Ovary (tissue), 9 donors: ENCODE results near the gene PLS1. TPM values are rescaled to one million over a fixed set of nuclear protein-coding genes. Genes with fewer than 3 reads are reported as not detected.

Experiments used
- DNase-seq, 5 donors: peaks; one replicate each; pipeline ENCODE4 v3.0.0-alpha.2; 2019 to 2020
- H3K27ac ChIP-seq, 2 donors: fragments of 200-600 bp; one replicate each; pipeline versions ENCODE4 v1.5.1 to v1.8.0; 2019 to 2022
- H3K27me3 ChIP-seq: fragments of 200-600 bp; one replicate; pipeline ENCODE4 v1.8.0; 2022
- H3K36me3 ChIP-seq: fragments of 200-600 bp; sonication (generic); one replicate; pipeline ENCODE4 v1.5.1; 2019
- H3K4me1 ChIP-seq: one replicate; pipeline ENCODE4 v1.8.1; 2013; ENCODE audit warnings: mild to moderate bottlenecking, moderate library complexity; ENCODE audit not compliant: insufficient read depth
- H3K4me3 ChIP-seq: fragments of 200-600 bp; sonication (generic); one replicate; pipeline ENCODE4 v1.5.1; 2017
- H3K9me3 ChIP-seq, 2 donors: fragments of 200-600 bp in 1 of 2; sonication (generic) in 1 of 2; one replicate each; pipeline versions ENCODE4 v1.5.1 to v1.8.1; 2013 to 2019; ENCODE audit warnings: mild to moderate bottlenecking in 1 of 2, moderate library complexity in 1 of 2
- EP300 ChIP-seq: sonication (generic); formaldehyde crosslinking; IDR thresholded peaks from one replicate; pipeline ENCODE4 v1.6.1; 2017; ENCODE audit warnings: antibody characterized with exemption
- POLR2A ChIP-seq: fragments of 450-650 bp; IDR thresholded peaks from one replicate; pipeline ENCODE4 v1.6.1; 2017; ENCODE audit warnings: antibody characterized with exemption, mild to moderate bottlenecking, moderate library complexity
- WGBS, 3 donors: extraction: QIAGEN DNeasy Blood & Tissue Kit in 1 of 3; methylation state at CpG; one replicate each; pipeline versions ENCODE4 v1.1.5 to v1.1.7; 2013 to 2017; 5-methylcytosine and 5-hydroxymethylcytosine counted together
- intact Hi-C, 4 donors: fragments of 100-400 bp; cut with DNase I; formaldehyde crosslinking; loops; one replicate each; pipeline versions ENCODE4 v1.11.0 to v1.15.1; 2022 to 2023
- polyA plus RNA-seq, 2 donors: library from polyadenylated mRNA; stranded (reverse); fragments of 200-250 nt in 1 of 2; fragments of 350-450 nt in 1 of 2; fragmentation: Illumina TruSeq in 1 of 2; extraction: RNeasy Lipid Tissue Mini Kit (QIAGEN cat#74804) in 1 of 2; gene quantifications; one replicate each; pipeline ENCODE4 v1.2.3, GENCODE V29; 2013 to 2014
- total RNA-seq, 7 donors: library from RNA; depleted of rRNA in 2 of 7; stranded (reverse); fragments of >200 nt in 2 of 7; fragmentation: NEBNext Ultra II Directional in 3 of 7; extraction: Animal tissue kit (Norgen Biotek cat#: 25700) in 3 of 7; gene quantifications; one replicate each; pipeline versions ENCODE4 v1.1.0 to v1.2.4, GENCODE V29; 2016 to 2023
- TF ChIP-seq, protein P1 (sequence below), 3 donors: fragments of 450-650 bp in 2 of 3; fragments of 200-600 bp in 1 of 3; IDR thresholded peaks; one replicate each; pipeline versions ENCODE4 v1.5.1 to v1.8.0; 2016 to 2022; ENCODE audit warnings: antibody characterized with exemption in 3 of 3, mild to moderate bottlenecking in 1 of 3
- donor health status: DM: no; HTN: no; CAD: no; lungs with moderate emphysema.
- donor health status: DM: no; HTN: no; CAD: no.
- donor health status: Bipolar disorder and iron deficiency.
- donor health status: DM: yes; HTN: yes; CAD: no.
- donor health status: DM: no; HTN: no; CAD: no.
- donor health status: DM: yes; HTN: yes; CAD: no.

The PLS1 gene
- total and polyA plus RNA-seq, 9 donors: 0.61 to 6.9 (median 1.7) TPM

DNA sequence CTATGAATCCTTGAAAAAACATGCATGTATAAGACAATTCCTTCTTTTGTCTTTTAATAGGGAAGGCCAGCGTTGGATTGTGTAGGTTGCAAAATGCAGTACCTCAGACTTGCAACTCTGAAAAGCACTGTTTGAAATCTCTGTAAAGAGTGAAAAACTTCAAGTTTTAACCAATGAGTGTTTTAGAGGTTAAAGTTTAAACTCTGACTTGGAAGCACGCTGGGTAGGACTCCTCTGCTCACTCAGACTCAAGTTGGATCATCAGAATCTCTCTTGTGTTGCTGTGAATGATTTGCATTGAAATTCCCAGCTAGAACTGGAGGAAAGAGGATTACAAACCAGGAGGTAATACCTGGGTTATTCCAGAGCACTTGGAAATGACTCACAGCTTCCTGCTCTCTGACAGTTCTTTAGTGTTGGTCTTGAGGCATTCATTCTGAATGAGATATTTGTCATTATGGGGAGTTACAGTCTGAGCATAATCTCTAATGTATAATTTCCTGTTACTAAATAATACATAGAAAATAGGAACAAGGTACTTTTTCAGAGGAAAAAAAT lies 49.1 kb downstream of the PLS1 start:
- Histone ChIP-seq H3K27me3 (no peaks in the 10 kb centered on the region), H3K27ac (no peak overlapping the region), H3K36me3 (no peaks in the 10 kb centered on the region), H3K9me3 (no peaks in the 10 kb centered on the region), H3K4me3 (no peak overlapping the region), H3K4me1 (no peaks in the 10 kb centered on the region)
- intact Hi-C loops: no loop called here
- TF ChIP-seq EP300: no peak
- TF ChIP-seq, protein P1, sequence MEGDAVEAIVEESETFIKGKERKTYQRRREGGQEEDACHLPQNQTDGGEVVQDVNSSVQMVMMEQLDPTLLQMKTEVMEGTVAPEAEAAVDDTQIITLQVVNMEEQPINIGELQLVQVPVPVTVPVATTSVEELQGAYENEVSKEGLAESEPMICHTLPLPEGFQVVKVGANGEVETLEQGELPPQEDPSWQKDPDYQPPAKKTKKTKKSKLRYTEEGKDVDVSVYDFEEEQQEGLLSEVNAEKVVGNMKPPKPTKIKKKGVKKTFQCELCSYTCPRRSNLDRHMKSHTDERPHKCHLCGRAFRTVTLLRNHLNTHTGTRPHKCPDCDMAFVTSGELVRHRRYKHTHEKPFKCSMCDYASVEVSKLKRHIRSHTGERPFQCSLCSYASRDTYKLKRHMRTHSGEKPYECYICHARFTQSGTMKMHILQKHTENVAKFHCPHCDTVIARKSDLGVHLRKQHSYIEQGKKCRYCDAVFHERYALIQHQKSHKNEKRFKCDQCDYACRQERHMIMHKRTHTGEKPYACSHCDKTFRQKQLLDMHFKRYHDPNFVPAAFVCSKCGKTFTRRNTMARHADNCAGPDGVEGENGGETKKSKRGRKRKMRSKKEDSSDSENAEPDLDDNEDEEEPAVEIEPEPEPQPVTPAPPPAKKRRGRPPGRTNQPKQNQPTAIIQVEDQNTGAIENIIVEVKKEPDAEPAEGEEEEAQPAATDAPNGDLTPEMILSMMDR (IDR thresholded peaks at IDR 0.05): no peak
- TF ChIP-seq POLR2A: no peak
- 75 to 82% (median 79%) methylated on average over 2 of the region's 2 CpGs for WGBS, 3 donors
- no peak for DNase-seq

GRCh38 chr3:142646020-142646785 lies 50.0 kb downstream of the PLS1 start:
- Histone ChIP-seq H3K36me3 (no peaks in the 10 kb centered on the region), H3K4me1 (no peaks in the 10 kb centered on the region), H3K27me3 (no peaks in the 10 kb centered on the region), H3K27ac (no peak overlapping the region), H3K4me3 (no peak overlapping the region), H3K9me3 (no peaks in the 10 kb centered on the region)
- no peak for DNase-seq
- intact Hi-C loops: no loop called here
- TF ChIP-seq EP300: no peak
- TF ChIP-seq, protein P1 (IDR thresholded peaks at IDR 0.05): no peak
- TF ChIP-seq POLR2A: no peak
- WGBS, 3 donors: 86 to 88% (median 87%) methylated on average over 5 of the region's 5 CpGs

GRCh38 chr3:142647856-142648255 lies 51.7 kb downstream of the PLS1 start:
- 82 to 92% (median 83%) methylated on average over 1 of the region's 1 CpG for WGBS, 3 donors

DNA sequence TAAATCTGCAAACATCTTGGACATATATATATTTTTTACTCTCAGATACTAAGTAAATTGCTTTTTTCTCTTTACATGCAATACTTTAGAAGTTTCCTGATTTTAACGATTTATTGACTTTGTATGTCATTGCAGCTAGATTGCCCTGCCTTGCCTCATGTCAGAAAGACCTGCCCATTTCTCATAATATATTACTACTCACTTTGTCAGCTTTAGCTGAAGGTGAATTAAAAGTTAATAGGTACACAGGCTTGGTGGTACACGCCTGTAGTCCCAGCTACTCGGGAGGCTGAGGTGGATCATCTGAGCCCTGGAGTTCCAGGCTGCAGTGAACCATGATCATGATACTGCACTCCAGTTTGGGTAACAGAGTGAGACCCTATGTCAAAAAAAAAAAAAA lies 52.8 kb downstream of the PLS1 start:
- no peak overlapping the region for H3K4me3 ChIP-seq
- no peaks in the 10 kb centered on the region for H3K36me3 ChIP-seq
- H3K9me3 ChIP-seq: no peaks in the 10 kb centered on the region
- H3K27ac ChIP-seq: no peak overlapping the region
- TF ChIP-seq EP300: no peak
- TF ChIP-seq, protein P1 (IDR thresholded peaks at IDR 0.05): no peak
- intact Hi-C loops: no loop called here
- peaks cover 2% of the 10 kb centered on the region for H3K4me1 ChIP-seq
- no peaks in the 10 kb centered on the region for H3K27me3 ChIP-seq
- 93 to 97% (median 96%) methylated on average over 3 of the region's 3 CpGs for WGBS, 3 donors
- DNase-seq: no peak

More at GRCh38 chr3:142647856-142648255, 51.7 kb downstream of the PLS1 start:
- TF ChIP-seq, protein P1 (IDR thresholded peaks at IDR 0.05): no peak
- no peak for TF ChIP-seq EP300
- no peak for TF ChIP-seq POLR2A
- H3K27me3 ChIP-seq: no peaks in the 10 kb centered on the region
- H3K9me3 ChIP-seq: no peaks in the 10 kb centered on the region
- no peaks in the 10 kb centered on the region for H3K36me3 ChIP-seq
- H3K4me3 ChIP-seq: no peak overlapping the region
- intact Hi-C loops: no loop called here
- H3K27ac ChIP-seq: no peak overlapping the region
- H3K4me1 ChIP-seq: peaks cover 2% of the 10 kb centered on the region
- no peak for DNase-seq
